Activated CD4-positive, alpha-beta T cell treated with anti-CD3 and anti-CD28 coated beads, Interleukin-2, amount 10 ng/mL, durations not matched to agents 24 days and 14 days (primary cell): ENCODE data around the gene GJB1. TPM values are rescaled to one million over a fixed set of nuclear protein-coding genes. Genes with fewer than 3 reads are reported as not detected.

Experiments used
- DNase-seq: peaks from one replicate; pipeline ENCODE4 v3.0.0; 2022
- H3K27ac Mint-ChIP-seq: one replicate; pipeline ENCODE4 v1.8.0; 2022; ENCODE audit warnings: mild to moderate bottlenecking, mixed read lengths
- H3K27me3 Mint-ChIP-seq: one replicate; pipeline ENCODE4 v1.8.0; 2022; ENCODE audit warnings: mixed read lengths
- H3K36me3 Mint-ChIP-seq: one replicate; pipeline ENCODE4 v1.8.0; 2022; ENCODE audit warnings: low read depth, mild to moderate bottlenecking, mixed read lengths
- H3K4me1 Mint-ChIP-seq: one replicate; pipeline ENCODE4 v1.8.0; 2021; ENCODE audit warnings: mixed read lengths
- H3K4me3 Mint-ChIP-seq: one replicate; pipeline ENCODE4 v1.8.0; 2022; ENCODE audit warnings: mild to moderate bottlenecking, moderate library complexity, mixed read lengths
- H3K9me3 Mint-ChIP-seq: one replicate; pipeline ENCODE4 v1.8.0; 2021; ENCODE audit warnings: mixed read lengths
- intact Hi-C: fragments of 100-400 bp; cut with micrococcal nuclease; formaldehyde crosslinking; loops from one replicate; pipeline ENCODE4 v1.15.1; 2023
- total RNA-seq: library from RNA; stranded (reverse); gene quantifications from 2 replicates; pipeline ENCODE4 v1.2.3, GENCODE V29; 2022

The GJB1 gene
- total RNA-seq, 1 donor from 2014 or later: not detected

- DNase-seq: no peak
- Mint-ChIP-seq H3K4me3 (no peak overlapping the region), H3K9me3 (no peaks in the 10 kb centered on the region), H3K27me3 (peaks cover 2% of the 10 kb centered on the region), H3K27ac (no peak overlapping the region), H3K4me1 (no peaks in the 10 kb centered on the region), H3K36me3 (no peaks in the 10 kb centered on the region)
- intact Hi-C loops: no loop called here
Measured at GRCh38 chrX:71225009-71225408, 2.0 kb downstream of the GJB1 start.

GRCh38 chrX:71225676-71226075 lies 2.7 kb downstream of the GJB1 start:
- intact Hi-C loops: no loop called here
- Mint-ChIP-seq H3K4me3 (no peak overlapping the region), H3K36me3 (no peaks in the 10 kb centered on the region), H3K27ac (no peak overlapping the region), H3K27me3 (peaks cover 2% of the 10 kb centered on the region), H3K9me3 (no peaks in the 10 kb centered on the region), H3K4me1 (no peaks in the 10 kb centered on the region)
- no peak for DNase-seq

- H3K4me3 Mint-ChIP-seq: no peak overlapping the region
- no peaks in the 10 kb centered on the region for H3K4me1 Mint-ChIP-seq
- intact Hi-C loops: no loop called here
- H3K36me3 Mint-ChIP-seq: no peaks in the 10 kb centered on the region
- H3K27me3 Mint-ChIP-seq: peaks cover 2% of the 10 kb centered on the region
- no peak overlapping the region for H3K27ac Mint-ChIP-seq
- no peak for DNase-seq
- no peaks in the 10 kb centered on the region for H3K9me3 Mint-ChIP-seq
Measured at GRCh38 chrX:71227370-71228062, 4.5 kb downstream of the GJB1 start.

GRCh38 chrX:71228063-71228642 lies 5.1 kb downstream of the GJB1 start:
- no peak for DNase-seq
- H3K9me3 Mint-ChIP-seq: no peaks in the 10 kb centered on the region
- intact Hi-C loops: no loop called here
- H3K27me3 Mint-ChIP-seq: peaks cover 2% of the 10 kb centered on the region
- H3K4me3 Mint-ChIP-seq: no peak overlapping the region
- no peaks in the 10 kb centered on the region for H3K4me1 Mint-ChIP-seq
- no peaks in the 10 kb centered on the region for H3K36me3 Mint-ChIP-seq
- no peak overlapping the region for H3K27ac Mint-ChIP-seq

- H3K36me3 Mint-ChIP-seq: peaks cover 5% of the 10 kb centered on the region
- no peaks in the 10 kb centered on the region for H3K27me3 Mint-ChIP-seq
- H3K4me3 Mint-ChIP-seq: no peak overlapping the region
- H3K4me1 Mint-ChIP-seq: no peaks in the 10 kb centered on the region
- intact Hi-C loops: no loop called here
- no peaks in the 10 kb centered on the region for H3K9me3 Mint-ChIP-seq
- DNase-seq: no peak
- H3K27ac Mint-ChIP-seq: no peak overlapping the region
Measured at GRCh38 chrX:71235482-71235881, 12.5 kb downstream of the GJB1 start.

GRCh38 chrX:71236836-71237235 lies 13.8 kb downstream of the GJB1 start:
- Mint-ChIP-seq H3K27me3 (no peaks in the 10 kb centered on the region), H3K9me3 (no peaks in the 10 kb centered on the region), H3K4me1 (no peaks in the 10 kb centered on the region), H3K4me3 (no peak overlapping the region), H3K27ac (no peak overlapping the region), H3K36me3 (peaks cover 14% of the 10 kb centered on the region)
- intact Hi-C loops: no loop called here
- DNase-seq: no peak

- H3K4me3 Mint-ChIP-seq: no peak overlapping the region
- H3K36me3 Mint-ChIP-seq: peaks cover 30% of the 10 kb centered on the region
- no peak overlapping the region for H3K27ac Mint-ChIP-seq
- intact Hi-C loops: no loop called here
- no peak for DNase-seq
- no peaks in the 10 kb centered on the region for H3K27me3 Mint-ChIP-seq
- no peaks in the 10 kb centered on the region for H3K9me3 Mint-ChIP-seq
- no peaks in the 10 kb centered on the region for H3K4me1 Mint-ChIP-seq
Measured at GRCh38 chrX:71239781-71240180, 16.8 kb downstream of the GJB1 start.

- DNase-seq: no peak
- H3K9me3 Mint-ChIP-seq: no peaks in the 10 kb centered on the region
- intact Hi-C loops: no loop called here
- no peaks in the 10 kb centered on the region for H3K4me1 Mint-ChIP-seq
- no peak overlapping the region for H3K27ac Mint-ChIP-seq
- no peaks in the 10 kb centered on the region for H3K27me3 Mint-ChIP-seq
- H3K4me3 Mint-ChIP-seq: no peak overlapping the region
- peaks cover 36% of the 10 kb centered on the region for H3K36me3 Mint-ChIP-seq
Measured at GRCh38 chrX:71241301-71241700, 18.3 kb downstream of the GJB1 start.

GRCh38 chrX:71244359-71245128 lies 21.5 kb downstream of the GJB1 start:
- H3K27me3 Mint-ChIP-seq: no peaks in the 10 kb centered on the region
- no peak overlapping the region for H3K27ac Mint-ChIP-seq
- no peaks in the 10 kb centered on the region for H3K9me3 Mint-ChIP-seq
- no peaks in the 10 kb centered on the region for H3K4me1 Mint-ChIP-seq
- intact Hi-C loops: no loop called here
- H3K4me3 Mint-ChIP-seq: no peak overlapping the region
- peaks cover 51% of the 10 kb centered on the region for H3K36me3 Mint-ChIP-seq
- DNase-seq: no peak

GRCh38 chrX:71245159-71245558 lies 22.1 kb downstream of the GJB1 start:
- Mint-ChIP-seq H3K36me3 (peaks cover 53% of the 10 kb centered on the region), H3K9me3 (no peaks in the 10 kb centered on the region), H3K4me3 (no peak overlapping the region), H3K4me1 (no peaks in the 10 kb centered on the region), H3K27me3 (no peaks in the 10 kb centered on the region), H3K27ac (no peak overlapping the region)
- no peak for DNase-seq
- intact Hi-C loops: no loop called here

GRCh38 chrX:71250841-71251240 lies 27.8 kb downstream of the GJB1 start:
- H3K27ac Mint-ChIP-seq: no peak overlapping the region
- H3K4me3 Mint-ChIP-seq: peak overlapping the region; percentile 93

GRCh38 chrX:71251466-71251973 lies 28.5 kb downstream of the GJB1 start:
- Mint-ChIP-seq H3K27ac (peak overlapping the region; percentile 85), H3K27me3 (peaks cover 2% of the 10 kb centered on the region), H3K9me3 (no peaks in the 10 kb centered on the region), H3K36me3 (peaks cover 25% of the 10 kb centered on the region), H3K4me3 (peak overlapping the region; percentile 93), H3K4me1 (peaks cover 28% of the 10 kb centered on the region)
- DNase-seq: peak; percentile 72
- intact Hi-C loops: loop anchor here (5.0 to 10.0 kb wide), 4 partner anchors 54 to 594 kb away; partner anchors contain the start of gene CXorf65

More at GRCh38 chrX:71250841-71251240, 27.8 kb downstream of the GJB1 start:
- intact Hi-C loops: loop anchor here (5.0 to 10.0 kb wide), 4 partner anchors 54 to 594 kb away; partner anchors contain the start of gene CXorf65
- Mint-ChIP-seq H3K9me3 (no peaks in the 10 kb centered on the region), H3K36me3 (peaks cover 27% of the 10 kb centered on the region), H3K4me1 (peaks cover 28% of the 10 kb centered on the region), H3K27me3 (peaks cover 2% of the 10 kb centered on the region)
- DNase-seq: no peak

- intact Hi-C loops: loop anchor here (5.0 to 10.0 kb wide), 4 partner anchors 55 to 595 kb away; partner anchors contain the start of gene CXorf65
- H3K36me3 Mint-ChIP-seq: peaks cover 23% of the 10 kb centered on the region
- peaks cover 28% of the 10 kb centered on the region for H3K4me1 Mint-ChIP-seq
- DNase-seq: no peak
- peak overlapping the region; percentile 12 for H3K27ac Mint-ChIP-seq
- peak overlapping the region; percentile 93 for H3K4me3 Mint-ChIP-seq
- H3K9me3 Mint-ChIP-seq: no peaks in the 10 kb centered on the region
- H3K27me3 Mint-ChIP-seq: peaks cover 2% of the 10 kb centered on the region
Measured at GRCh38 chrX:71252221-71252620, 29.2 kb downstream of the GJB1 start.
